ENCODE measurements around the gene ADAM11. TPM values are rescaled to one million over a fixed set of nuclear protein-coding genes. Genes with fewer than 3 reads are reported as not detected.

ADAM11 gene
- total and polyA plus RNA-seq, 2 of the 8 experiments (the other 6 are each of a cell fraction or from before 2014, with no cell fraction given), result 2.3 to 2.9 TPM

DNA sequence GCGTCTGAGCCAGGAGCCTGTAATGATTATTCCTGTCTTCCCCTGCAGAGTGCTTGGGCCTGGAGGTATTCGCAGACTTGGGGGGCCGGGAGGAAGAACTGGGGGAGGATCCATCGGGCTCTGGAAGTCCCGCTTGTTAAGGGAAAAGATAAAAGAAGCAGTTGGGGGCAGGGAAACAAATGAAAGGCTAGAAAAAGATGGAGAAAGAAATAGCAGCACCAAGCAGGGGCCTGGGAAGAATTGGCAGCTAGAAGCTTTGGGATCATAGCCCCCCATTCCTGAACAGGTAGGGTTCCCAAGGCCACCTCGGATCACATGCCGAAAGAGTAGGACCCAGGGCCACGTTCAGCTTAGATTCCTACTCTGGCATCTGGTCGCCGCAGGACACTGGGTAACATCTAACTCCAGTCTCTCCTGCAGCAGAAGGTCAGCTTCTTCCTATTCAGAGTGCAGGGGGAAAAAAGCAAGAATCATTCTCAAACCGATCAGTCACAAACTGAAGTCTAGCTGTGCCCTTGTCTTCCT is 23.6 kb downstream of the ADAM11 start:
- TF ChIP-seq TBP (IDR thresholded peaks at IDR 0.05; ENCODE audit: low read depth, low read length) (0 out of 2 replicates have a peak, but pooled peaks have one; percentile 17), SP1 (IDR thresholded peaks at IDR 0.05; ENCODE audit: low read depth, low read length) (no peak)
- WGBS, 2 experiments (ENCODE audit: extremely low coverage in 1 of 2, insufficient coverage in 1 of 2, insufficient read length in 1 of 2, insufficient replicate concordance in 2 of 2, low coverage in 1 of 2, low lambda C conversion rate in 2 of 2, missing lambda C conversion rate in 1 of 2), result 52% methylated on average over 11 of the region's 11 CpGs; no CpG with 5 or more reads in 1 of the 2 experiments
- no peaks in the 10 kb centered on the region; the same call in 1 of the 2 replicates for H3K23me2 ChIP-seq (ENCODE audit: low read depth, low read length)
- peaks cover 0 to 3% (median 1%) of the 10 kb centered on the region in 4 experiments; a peak in 5 of 7 replicates for H3K27me3 ChIP-seq (replicated peaks in 1 of 4; ENCODE audit: control insufficient read depth in 3 of 4, extremely low read depth in 1 of 4, insufficient read depth in 3 of 4, low read length in 3 of 4)
- no peaks in the 10 kb centered on the region for H3K9me3 ChIP-seq (ENCODE audit: insufficient read depth in 2 of 2, low read depth in 1 of 2, low read length in 1 of 2)
- no peak overlapping the region for H3K4me3 ChIP-seq (ENCODE audit: extremely low read depth in 1 of 4, insufficient read depth in 2 of 4, low read depth in 3 of 4, low read length in 4 of 4)
- H3K23ac ChIP-seq (ENCODE audit: insufficient read length), result no peak overlapping the region
- no peak overlapping the region for H3K18ac ChIP-seq (ENCODE audit: extremely low read depth, low read length)
- no peak overlapping the region for H2BK120ac ChIP-seq (replicated peaks; ENCODE audit: low read depth, low read length)
- no peaks in the 10 kb centered on the region for H3K36me3 ChIP-seq (ENCODE audit: control insufficient read depth in 2 of 4, insufficient read depth in 4 of 4, low read length in 3 of 4)
- H4K8ac ChIP-seq (ENCODE audit: extremely low read depth, insufficient read depth, low read length), result peak overlapping the region; percentile 64; the same call in 1 of the 2 replicates
- H2BK12ac ChIP-seq (ENCODE audit: low read depth, low read length), result 0 out of 2 replicates have a peak overlapping the region, but pooled peaks have one; percentile 29
- no peak for DNase-seq (ENCODE audit: low read depth in 1 of 2, low spot score in 2 of 2)
- 0 out of 2 replicates have a peak overlapping the region, but pooled peaks have one; percentile 94 for H2BK15ac ChIP-seq (ENCODE audit: low read length)
- H2BK5ac ChIP-seq (ENCODE audit: low read depth, low read length), result no peak overlapping the region
- H3K4me1 ChIP-seq (replicated peaks in 1 of 4; ENCODE audit: control insufficient read depth in 3 of 4, insufficient read depth in 4 of 4, low read length in 3 of 4), result peaks cover 0 to 23% (median 17%) of the 10 kb centered on the region in 4 experiments; a peak in 6 of 7 replicates
- no peak overlapping the region for H2AK5ac ChIP-seq (ENCODE audit: low read depth, low read length)
- H2BK20ac ChIP-seq (ENCODE audit: low read length), result no peak overlapping the region
- H4K5ac ChIP-seq (ENCODE audit: insufficient read length, low read depth, low read length), result no peak overlapping the region
- H3K27ac ChIP-seq (ENCODE audit: low read depth, low read length), result no peak overlapping the region
- peak overlapping the region; percentile 18 to 22; a peak in 2 of 4 replicates for H3K4me2 ChIP-seq (ENCODE audit: insufficient read depth in 1 of 2, low read depth in 2 of 2, low read length in 2 of 2)
- H3K4ac ChIP-seq (replicated peaks; ENCODE audit: insufficient read length, low read depth, low read length), result no peak overlapping the region
- no peaks in the 10 kb centered on the region for H3K79me2 ChIP-seq (ENCODE audit: control insufficient read depth in 1 of 2, insufficient read depth in 2 of 2, low read length in 2 of 2)
- H3K56ac ChIP-seq (replicated peaks; ENCODE audit: insufficient read length, low read depth, low read length), result no peak overlapping the region
- no peaks in the 10 kb centered on the region for H4K20me1 ChIP-seq (replicated peaks in 1 of 2; ENCODE audit: control insufficient read depth in 1 of 2, insufficient read depth in 2 of 2, low read length in 2 of 2)
- peak overlapping the region; percentile 31 for H4K91ac ChIP-seq (replicated peaks; ENCODE audit: insufficient read length, low read length)
- no peaks in the 10 kb centered on the region for H3K79me1 ChIP-seq (ENCODE audit: low read depth, low read length)
- no peak overlapping the region for H3K14ac ChIP-seq (ENCODE audit: insufficient read length)
- no peak for FAIRE-seq
- H3K9ac ChIP-seq (replicated peaks in 1 of 4; ENCODE audit: extremely low read depth in 1 of 4, low read depth in 3 of 4, low read length in 3 of 4), result no peak overlapping the region
- H2AFZ ChIP-seq (ENCODE audit: low read length), result 0 out of 2 replicates have a peak overlapping the region, but pooled peaks have one; percentile 19
- ChIA-PET POLR2A (ENCODE audit: partially characterized antibody) (interaction anchor here (0.5 to 2.5 kb wide), 9 partner anchors 8 to 79 kb away, joined by 3 to 14 read pairs (median 3); partner anchors contain the start of genes GJC1 and HIGD1B), CTCF (ENCODE audit: partially characterized antibody) (interaction anchor here (0.8 to 26.7 kb wide), 7 partner anchors 12 to 112 kb away, joined by 3 to 577 read pairs (median 8); partner anchors contain the start of gene HIGD1B)

Measured in H1 (cell line).